Measurements from ENCODE around the gene OSBPL6.
A peak's percentile ranks its signal among the peaks of the same experiment; 100 is the strongest.

OSBPL6 gene

DNA sequence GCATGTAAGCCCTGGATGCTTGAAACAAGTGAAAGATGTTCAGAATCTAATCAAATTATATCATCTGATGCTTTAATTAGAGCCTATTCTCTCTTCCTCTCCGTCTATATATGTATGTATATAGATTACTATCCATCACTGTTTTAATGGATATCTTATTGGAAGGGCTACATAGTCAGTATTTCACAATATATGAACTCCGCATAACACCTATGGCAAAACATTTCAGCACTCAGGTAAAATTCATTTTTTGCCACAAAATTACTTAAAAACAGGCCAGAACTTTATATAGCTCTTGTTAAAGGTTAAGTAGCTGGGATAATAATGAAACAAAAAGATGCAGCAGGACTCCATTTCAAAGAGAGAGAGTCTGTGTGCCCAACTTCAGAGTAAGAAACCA lies 258.0 kb downstream of the OSBPL6 start:
- TF ChIP-seq, protein P1, sequence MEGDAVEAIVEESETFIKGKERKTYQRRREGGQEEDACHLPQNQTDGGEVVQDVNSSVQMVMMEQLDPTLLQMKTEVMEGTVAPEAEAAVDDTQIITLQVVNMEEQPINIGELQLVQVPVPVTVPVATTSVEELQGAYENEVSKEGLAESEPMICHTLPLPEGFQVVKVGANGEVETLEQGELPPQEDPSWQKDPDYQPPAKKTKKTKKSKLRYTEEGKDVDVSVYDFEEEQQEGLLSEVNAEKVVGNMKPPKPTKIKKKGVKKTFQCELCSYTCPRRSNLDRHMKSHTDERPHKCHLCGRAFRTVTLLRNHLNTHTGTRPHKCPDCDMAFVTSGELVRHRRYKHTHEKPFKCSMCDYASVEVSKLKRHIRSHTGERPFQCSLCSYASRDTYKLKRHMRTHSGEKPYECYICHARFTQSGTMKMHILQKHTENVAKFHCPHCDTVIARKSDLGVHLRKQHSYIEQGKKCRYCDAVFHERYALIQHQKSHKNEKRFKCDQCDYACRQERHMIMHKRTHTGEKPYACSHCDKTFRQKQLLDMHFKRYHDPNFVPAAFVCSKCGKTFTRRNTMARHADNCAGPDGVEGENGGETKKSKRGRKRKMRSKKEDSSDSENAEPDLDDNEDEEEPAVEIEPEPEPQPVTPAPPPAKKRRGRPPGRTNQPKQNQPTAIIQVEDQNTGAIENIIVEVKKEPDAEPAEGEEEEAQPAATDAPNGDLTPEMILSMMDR (IDR thresholded peaks at IDR 0.05) = no peak
- peaks cover 32% of the 10 kb centered on the region for H3K4me1 Mint-ChIP-seq
- no peaks in the 10 kb centered on the region for H3K9me3 Mint-ChIP-seq
- DNase-seq = no peak
- no peak overlapping the region for H3K27ac Mint-ChIP-seq
- peaks cover 23% of the 10 kb centered on the region for H3K36me3 Mint-ChIP-seq (ENCODE audit: low read depth)
- peak overlapping the region; percentile 5 for H3K4me3 Mint-ChIP-seq
- H3K27me3 Mint-ChIP-seq (ENCODE audit: low read depth, poor library complexity) = no peaks in the 10 kb centered on the region
